ENCODE results near the gene AGRN. TPM values are rescaled to one million over a fixed set of nuclear protein-coding genes. Genes with fewer than 3 reads are reported as not detected.
"Not testable (repeated sequence)": the region's sequence is repeated elsewhere in the genome, so short reads cannot be mapped to it uniquely, and the experiment has no call there.

The AGRN gene
- total RNA-seq, 4 donors from 2014 or later = 50.6 to 84.8 (median 71.1) TPM

DNA sequence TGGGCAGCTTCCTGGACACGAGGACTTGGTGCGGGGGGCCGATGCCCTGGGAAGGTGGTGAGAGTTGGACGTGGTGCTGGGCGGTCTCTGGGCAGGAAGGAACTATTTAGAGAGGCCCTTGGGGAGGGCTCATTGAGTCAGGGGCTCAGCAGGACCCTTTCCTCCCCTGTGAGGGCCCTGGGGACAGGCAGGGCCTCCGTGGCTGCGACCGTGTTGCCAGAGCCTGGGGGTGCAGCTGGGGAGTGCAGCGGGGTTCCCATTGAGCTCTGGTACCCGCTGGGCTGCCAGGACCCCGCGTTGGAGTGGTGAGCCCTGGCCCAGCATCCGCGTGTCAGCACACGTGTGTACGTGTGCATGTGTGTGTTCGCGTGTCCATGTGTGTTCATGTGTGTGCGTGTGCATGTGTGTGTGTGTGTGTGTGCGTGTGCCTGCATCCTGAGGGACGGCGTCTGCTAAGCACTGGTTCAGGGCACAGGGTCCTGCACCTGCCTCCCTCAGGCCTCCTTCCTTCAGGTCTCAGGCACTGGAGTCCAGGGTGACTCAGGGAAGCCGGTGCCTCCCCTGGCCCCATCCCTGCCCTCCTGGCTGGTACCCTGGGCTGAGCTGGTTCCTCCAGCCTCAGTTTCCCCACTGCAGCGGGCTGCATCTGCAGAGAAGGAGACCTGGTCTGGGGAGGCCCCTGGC lies 43.5 kb downstream of the AGRN start:
- WGBS = 0% methylated on average over 1 of the region's 24 CpGs
- TF ChIP-seq POLR2A (IDR thresholded peaks at IDR 0.05) (no peak), CTCF (IDR thresholded peaks at IDR 0.05) (no peak), POLR2AphosphoS5 (IDR thresholded peaks at IDR 0.05) (no peak), EP300 (IDR thresholded peaks at IDR 0.05) (no peak)
- H3K9me3 ChIP-seq = no peaks in the 10 kb centered on the region
- peak overlapping the region; percentile 11 for H3K4me3 ChIP-seq
- no peak for DNase-seq (ENCODE audit: low spot score in 2 of 2)
- H3K27ac ChIP-seq = no peak overlapping the region
- peaks cover 87% of the 10 kb centered on the region for H3K27me3 ChIP-seq
- H3K4me1 ChIP-seq = peaks cover 54% of the 10 kb centered on the region
- no peaks in the 10 kb centered on the region for H3K36me3 ChIP-seq

GRCh38 chr1:1063945-1064831 lies 44.3 kb downstream of the AGRN start:
- H3K27me3 ChIP-seq = peaks cover 87% of the 10 kb centered on the region

GRCh38 chr1:1065265-1065939 lies 45.5 kb downstream of the AGRN start:
- peaks cover 48% of the 10 kb centered on the region for H3K4me1 ChIP-seq
- TF ChIP-seq POLR2A (IDR thresholded peaks at IDR 0.05) = no peak
- no peak for TF ChIP-seq POLR2AphosphoS5 (IDR thresholded peaks at IDR 0.05)
- TF ChIP-seq EP300 (IDR thresholded peaks at IDR 0.05) = no peak
- TF ChIP-seq CTCF (IDR thresholded peaks at IDR 0.05) = no peak
- H3K36me3 ChIP-seq = no peaks in the 10 kb centered on the region
- DNase-seq (ENCODE audit: low spot score in 2 of 2) = no peak
- 70% methylated on average over 18 of the region's 20 CpGs for WGBS
- no peaks in the 10 kb centered on the region for H3K9me3 ChIP-seq
- H3K27me3 ChIP-seq = peaks cover 82% of the 10 kb centered on the region
- H3K27ac ChIP-seq = no peak overlapping the region
- H3K4me3 ChIP-seq = no peak overlapping the region

More at GRCh38 chr1:1063945-1064831, 44.3 kb downstream of the AGRN start:
- H3K4me1 ChIP-seq = peaks cover 54% of the 10 kb centered on the region
- no peaks in the 10 kb centered on the region for H3K36me3 ChIP-seq
- TF ChIP-seq CTCF (IDR thresholded peaks at IDR 0.05) = peak; percentile 53 to 85
- no peak for TF ChIP-seq POLR2A (IDR thresholded peaks at IDR 0.05)
- no peak for TF ChIP-seq POLR2AphosphoS5 (IDR thresholded peaks at IDR 0.05)
- no peak for TF ChIP-seq EP300 (IDR thresholded peaks at IDR 0.05)
- H3K9me3 ChIP-seq = no peaks in the 10 kb centered on the region
- 7% methylated on average over 8 of the region's 50 CpGs for WGBS
- peak overlapping the region; percentile 11 for H3K4me3 ChIP-seq
- H3K27ac ChIP-seq = no peak overlapping the region
- no peak for DNase-seq (ENCODE audit: low spot score in 2 of 2)

GRCh38 chr1:1065940-1066304 lies 46.0 kb downstream of the AGRN start:
- not testable (repeated sequence) for H3K4me3 ChIP-seq; H3K36me3 ChIP-seq; H3K27ac ChIP-seq; H3K9me3 ChIP-seq; DNase-seq (ENCODE audit: low spot score in 2 of 2)
- WGBS = 74% methylated on average over 10 of the region's 11 CpGs
- Histone ChIP-seq H3K4me1 (peaks cover 47% of the 10 kb centered on the region), H3K27me3 (peaks cover 82% of the 10 kb centered on the region)

- H3K36me3 ChIP-seq = no peaks in the 10 kb centered on the region
- H3K27me3 ChIP-seq = peaks cover 80% of the 10 kb centered on the region
- H3K9me3 ChIP-seq = no peaks in the 10 kb centered on the region
- peaks cover 47% of the 10 kb centered on the region for H3K4me1 ChIP-seq
- no peak overlapping the region for H3K27ac ChIP-seq
- H3K4me3 ChIP-seq = no peak overlapping the region
- WGBS = 63% methylated on average over 25 of the region's 27 CpGs
- TF ChIP-seq POLR2A (IDR thresholded peaks at IDR 0.05) (no peak), CTCF (IDR thresholded peaks at IDR 0.05) (no peak), EP300 (IDR thresholded peaks at IDR 0.05) (no peak), POLR2AphosphoS5 (IDR thresholded peaks at IDR 0.05) (no peak)
- no peak for DNase-seq (ENCODE audit: low spot score in 2 of 2)
Measured at GRCh38 chr1:1066403-1067283, 46.7 kb downstream of the AGRN start.

Data from suprapubic skin (tissue), 4 donors.